Uterus (tissue), 2 donors: ENCODE results near the gene JPH3.

Experiments used
- POLR2A ChIP-seq, 2 donors: fragments of 450-650 bp; IDR thresholded peaks; one replicate each; pipeline ENCODE4 v1.6.1; 2016; ENCODE audit warnings: antibody characterized with exemption in 2 of 2, mild to moderate bottlenecking in 1 of 2, moderate library complexity in 1 of 2
- TF ChIP-seq, protein P1 (sequence below), 4 experiments: fragments of 200-600 bp in 2 of 4; fragments of 450-650 bp in 2 of 4; sonication (generic) in 2 of 4; IDR thresholded peaks; one replicate each; pipeline ENCODE4 v1.5.1; 2016 to 2019; ENCODE audit warnings: antibody characterized with exemption in 4 of 4, mild to moderate bottlenecking in 2 of 4, moderate library complexity in 1 of 4

DNA sequence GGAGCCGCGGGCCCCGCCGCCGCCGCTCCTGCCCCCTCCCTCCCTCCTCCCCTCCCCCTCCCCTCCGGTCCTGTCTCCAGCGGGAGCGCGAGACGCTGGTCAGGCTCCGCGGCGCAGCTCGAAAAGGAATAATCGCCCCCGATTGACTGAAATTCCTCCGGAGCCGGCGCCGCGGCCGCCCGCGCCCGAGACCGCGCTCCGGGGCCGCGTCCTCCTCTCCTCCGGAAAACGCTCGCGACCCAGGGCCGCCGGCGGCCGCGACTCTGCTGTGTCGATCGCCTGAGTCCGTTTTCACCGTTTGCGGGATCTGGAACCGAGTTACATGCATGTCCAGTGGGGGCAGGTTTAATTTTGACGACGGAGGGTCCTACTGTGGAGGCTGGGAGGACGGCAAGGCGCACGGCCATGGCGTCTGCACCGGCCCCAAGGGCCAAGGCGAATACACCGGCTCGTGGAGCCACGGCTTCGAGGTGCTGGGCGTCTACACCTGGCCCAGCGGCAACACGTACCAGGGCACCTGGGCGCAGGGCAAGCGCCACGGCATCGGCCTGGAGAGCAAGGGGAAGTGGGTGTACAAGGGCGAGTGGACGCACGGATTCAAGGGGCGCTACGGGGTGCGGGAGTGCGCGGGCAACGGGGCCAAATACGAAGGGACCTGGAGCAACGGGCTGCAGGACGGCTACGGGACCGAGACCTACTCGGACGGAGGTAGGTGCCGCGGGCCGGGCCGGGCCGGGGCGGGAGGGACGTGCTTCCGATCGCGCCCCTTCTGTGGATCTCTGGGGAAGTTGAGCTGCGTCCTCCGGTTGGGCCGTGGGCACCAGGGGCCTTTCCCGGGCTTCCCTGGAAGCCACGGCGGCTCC is 744 bp downstream of the JPH3 start:
- TF ChIP-seq, protein P1, sequence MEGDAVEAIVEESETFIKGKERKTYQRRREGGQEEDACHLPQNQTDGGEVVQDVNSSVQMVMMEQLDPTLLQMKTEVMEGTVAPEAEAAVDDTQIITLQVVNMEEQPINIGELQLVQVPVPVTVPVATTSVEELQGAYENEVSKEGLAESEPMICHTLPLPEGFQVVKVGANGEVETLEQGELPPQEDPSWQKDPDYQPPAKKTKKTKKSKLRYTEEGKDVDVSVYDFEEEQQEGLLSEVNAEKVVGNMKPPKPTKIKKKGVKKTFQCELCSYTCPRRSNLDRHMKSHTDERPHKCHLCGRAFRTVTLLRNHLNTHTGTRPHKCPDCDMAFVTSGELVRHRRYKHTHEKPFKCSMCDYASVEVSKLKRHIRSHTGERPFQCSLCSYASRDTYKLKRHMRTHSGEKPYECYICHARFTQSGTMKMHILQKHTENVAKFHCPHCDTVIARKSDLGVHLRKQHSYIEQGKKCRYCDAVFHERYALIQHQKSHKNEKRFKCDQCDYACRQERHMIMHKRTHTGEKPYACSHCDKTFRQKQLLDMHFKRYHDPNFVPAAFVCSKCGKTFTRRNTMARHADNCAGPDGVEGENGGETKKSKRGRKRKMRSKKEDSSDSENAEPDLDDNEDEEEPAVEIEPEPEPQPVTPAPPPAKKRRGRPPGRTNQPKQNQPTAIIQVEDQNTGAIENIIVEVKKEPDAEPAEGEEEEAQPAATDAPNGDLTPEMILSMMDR (IDR thresholded peaks at IDR 0.05): no peak
- no peak for TF ChIP-seq POLR2A (IDR thresholded peaks at IDR 0.05)
